RPMI7951 (cell line): Measurements from ENCODE around the gene SUPT4H1. TPM values are rescaled to one million over a fixed set of nuclear protein-coding genes. Genes with fewer than 3 reads are reported as not detected.

Source experiments
- DNase-seq: peaks from one replicate; pipeline ENCODE4 v3.0.0-alpha.2; 2012; ENCODE audit warnings: low read depth
- total RNA-seq: library from RNA; depleted of rRNA; stranded (reverse); fragments of >200 nt; shearing (Covaris generic); gene quantifications from 2 replicates; pipeline ENCODE4 v1.2.3, GENCODE V29; 2014; rRNA removed

Gene SUPT4H1
- total RNA-seq, 1 experiment from 2014 or later: 61.4 TPM

GRCh38 chr17:58306131-58306951 is 45.7 kb downstream of the SUPT4H1 start:
- no peak for DNase-seq

GRCh38 chr17:58305626-58306025 is 46.4 kb downstream of the SUPT4H1 start:
- no peak for DNase-seq

- DNase-seq: no peak
These were observed 47.1 kb downstream of the SUPT4H1 start for GRCh38 chr17:58304750-58305486.

- DNase-seq: peak; percentile 37
These were observed 47.8 kb downstream of the SUPT4H1 start for GRCh38 chr17:58303971-58304749.

- no peak for DNase-seq
These were observed 48.9 kb downstream of the SUPT4H1 start for GRCh38 chr17:58302919-58303585.

- DNase-seq: no peak
These were observed 49.7 kb downstream of the SUPT4H1 start for GRCh38 chr17:58302171-58302918.

- DNase-seq: no peak
These were observed 50.4 kb downstream of the SUPT4H1 start for GRCh38 chr17:58301504-58302150.

GRCh38 chr17:58300336-58300735 is 51.7 kb downstream of the SUPT4H1 start:
- DNase-seq: no peak

Other genes starting within 250 kb of the SUPT4H1 start
- not detected in 2 replicates for gene OR4D1, start 203.8 kb downstream of the SUPT4H1 start, total RNA-seq
- gene OR4D2, start 185.2 kb downstream of the SUPT4H1 start, total RNA-seq: not detected in 2 replicates
- not detected in 2 replicates for gene EPX, start 159.5 kb downstream of the SUPT4H1 start, total RNA-seq
- 8.8 and 15.7 TPM in 2 replicates for gene MKS1, start 132.9 kb downstream of the SUPT4H1 start, total RNA-seq
- not detected in 2 replicates for gene LPO, start 113.6 kb downstream of the SUPT4H1 start, total RNA-seq
- gene MPO, start 71.3 kb downstream of the SUPT4H1 start, total RNA-seq: 0.12 TPM in 1 of 2 replicates, not detected in the other
- 0.68 and 0.84 TPM in 2 replicates for gene TSPOAP1, start 23.4 kb downstream of the SUPT4H1 start, total RNA-seq
- 0.12 TPM in 1 of 2 replicates, not detected in the other for gene RNF43, start 65.3 kb upstream of the SUPT4H1 start, total RNA-seq
- gene HSF5, start 136.2 kb upstream of the SUPT4H1 start, total RNA-seq: not detected in 2 replicates
- 28.9 and 32.8 TPM in 2 replicates for gene MTMR4, start 162.4 kb upstream of the SUPT4H1 start, total RNA-seq